Lower leg skin (tissue), 3 donors: ENCODE measurements around the gene PSKH1.

Source experiments
- CTCF ChIP-seq, 3 donors: fragments of 450-650 bp; IDR thresholded peaks; one replicate each; pipeline ENCODE4 v1.5.1; 2016; ENCODE audit warnings: antibody characterized with exemption in 3 of 3, mild to moderate bottlenecking in 3 of 3, moderate library complexity in 2 of 3
- POLR2A ChIP-seq, 2 donors: fragments of 450-650 bp; IDR thresholded peaks; one replicate each; pipeline ENCODE4 v1.6.1; 2016 to 2017; ENCODE audit warnings: antibody characterized with exemption in 2 of 2, mild to moderate bottlenecking in 1 of 2, moderate library complexity in 1 of 2

DNA sequence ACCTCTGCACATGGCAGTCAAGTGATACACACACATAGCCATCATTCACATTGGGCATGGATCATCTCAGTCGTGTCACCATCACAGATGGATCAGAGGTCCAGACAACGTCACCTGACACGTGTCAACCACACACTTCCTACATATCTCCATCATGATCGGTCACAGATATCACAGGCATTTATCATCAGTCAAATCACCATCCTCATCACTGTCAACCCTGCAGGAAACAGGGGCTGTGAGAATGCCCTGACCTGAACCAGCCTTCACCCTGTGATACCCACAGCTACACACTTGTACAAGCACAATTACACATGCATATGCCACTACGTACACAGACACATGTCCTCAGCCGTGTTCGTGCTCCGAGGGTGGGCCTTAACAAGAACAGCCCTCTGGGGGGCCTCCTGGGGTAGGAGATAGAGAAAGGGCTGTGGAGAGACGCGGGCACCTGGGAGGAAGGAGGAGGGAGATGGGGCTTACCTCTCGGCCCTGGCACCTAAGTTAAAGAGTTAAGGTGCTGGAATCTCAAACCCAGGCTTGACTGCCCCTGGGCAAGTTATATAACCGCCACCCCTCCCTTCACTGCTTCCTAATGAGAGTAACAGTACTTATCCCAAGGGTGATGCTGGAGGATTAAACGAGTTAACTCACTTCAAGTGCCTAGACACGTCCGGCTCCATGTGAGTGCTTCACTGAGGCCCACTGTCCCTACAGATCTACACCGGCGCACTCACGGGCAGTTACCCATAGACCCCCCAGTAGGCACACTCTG, 74.3 kb downstream of the PSKH1 start:
- TF ChIP-seq CTCF (IDR thresholded peaks at IDR 0.05): no peak
- TF ChIP-seq POLR2A (IDR thresholded peaks at IDR 0.05): no peak
